22Rv1 (cell line): ENCODE data around the gene DSCAML1.

Experiments used
- ZFX ChIP-seq: fragments of 450-650 bp; IDR thresholded peaks from 2 replicates; pipeline ENCODE4 v1.6.1; 2017; ENCODE audit warnings: antibody characterized with exemption, borderline replicate concordance
- TF ChIP-seq, protein P1 (sequence below): fragments of 450-650 bp; IDR thresholded peaks from 2 replicates; pipeline ENCODE4 v1.5.1; 2017; ENCODE audit warnings: mild to moderate bottlenecking

DNA sequence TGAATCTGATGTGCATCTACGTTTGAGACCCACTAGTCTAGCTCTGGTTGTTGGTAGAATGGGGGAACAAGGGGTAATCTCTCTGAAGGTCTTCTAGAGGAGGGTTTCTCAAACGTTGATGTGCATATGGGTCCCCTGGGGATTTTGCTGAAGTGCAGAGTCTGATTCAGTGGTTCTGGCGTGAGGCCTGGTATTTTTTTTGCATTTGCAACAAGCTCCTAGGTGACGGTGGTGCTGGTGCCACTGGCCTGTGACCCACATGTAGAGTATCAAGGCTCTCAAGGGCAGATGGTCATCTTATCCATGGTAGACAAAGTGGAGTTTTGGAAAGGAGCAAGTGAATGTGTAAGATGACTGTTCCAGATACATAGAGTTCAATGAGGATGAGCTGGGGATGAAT lies 372.2 kb downstream of the DSCAML1 start:
- TF ChIP-seq, protein P1, sequence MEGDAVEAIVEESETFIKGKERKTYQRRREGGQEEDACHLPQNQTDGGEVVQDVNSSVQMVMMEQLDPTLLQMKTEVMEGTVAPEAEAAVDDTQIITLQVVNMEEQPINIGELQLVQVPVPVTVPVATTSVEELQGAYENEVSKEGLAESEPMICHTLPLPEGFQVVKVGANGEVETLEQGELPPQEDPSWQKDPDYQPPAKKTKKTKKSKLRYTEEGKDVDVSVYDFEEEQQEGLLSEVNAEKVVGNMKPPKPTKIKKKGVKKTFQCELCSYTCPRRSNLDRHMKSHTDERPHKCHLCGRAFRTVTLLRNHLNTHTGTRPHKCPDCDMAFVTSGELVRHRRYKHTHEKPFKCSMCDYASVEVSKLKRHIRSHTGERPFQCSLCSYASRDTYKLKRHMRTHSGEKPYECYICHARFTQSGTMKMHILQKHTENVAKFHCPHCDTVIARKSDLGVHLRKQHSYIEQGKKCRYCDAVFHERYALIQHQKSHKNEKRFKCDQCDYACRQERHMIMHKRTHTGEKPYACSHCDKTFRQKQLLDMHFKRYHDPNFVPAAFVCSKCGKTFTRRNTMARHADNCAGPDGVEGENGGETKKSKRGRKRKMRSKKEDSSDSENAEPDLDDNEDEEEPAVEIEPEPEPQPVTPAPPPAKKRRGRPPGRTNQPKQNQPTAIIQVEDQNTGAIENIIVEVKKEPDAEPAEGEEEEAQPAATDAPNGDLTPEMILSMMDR, result no peak
- TF ChIP-seq ZFX, result no peak
